Astrocyte of the cerebellum (primary cell): ENCODE measurements around the gene SLC25A36.
"Not testable (repeated sequence)": the region's sequence is repeated elsewhere in the genome, so short reads cannot be mapped to it uniquely, and the experiment has no call there.

Source experiments
- DNase-seq: peaks from one replicate; pipeline ENCODE4 v3.0.0-alpha.2; 2011; ENCODE audit warnings: low read depth
- H3K4me3 ChIP-seq: 2 replicates; pipeline ENCODE4 v1.5.1; 2011; ENCODE audit warnings: mild to moderate bottlenecking, low read depth, low read length, moderate library complexity
- CTCF ChIP-seq: IDR thresholded peaks from 2 replicates; pipeline ENCODE4 v1.5.1; 2012; ENCODE audit warnings: low read length, low read depth, moderate library complexity, mild to moderate bottlenecking; ENCODE audit errors: missing control alignments
- in situ Hi-C: cut with HindIII; loops from 2 replicates; pipeline ENCODE4 v1.10.0; 2017; ENCODE audit warnings: low sequenced_read_pairs

Gene SLC25A36

GRCh38 chr3:141009496-141009895 lies 67.9 kb downstream of the SLC25A36 start:
- TF ChIP-seq CTCF = no peak
- H3K4me3 ChIP-seq = no peak overlapping the region
- in situ Hi-C loops = no loop called here
- DNase-seq = no peak

- DNase-seq = peak; percentile 18
- no peak overlapping the region for H3K4me3 ChIP-seq
- in situ Hi-C loops = no loop called here
- peak; percentile 93 for TF ChIP-seq CTCF
Observed at GRCh38 chr3:141011232-141011996, 69.8 kb downstream of the SLC25A36 start.

GRCh38 chr3:141011997-141012262 lies 70.3 kb downstream of the SLC25A36 start:
- no peak for DNase-seq
- in situ Hi-C loops = no loop called here
- no peak for TF ChIP-seq CTCF
- no peak overlapping the region for H3K4me3 ChIP-seq

GRCh38 chr3:141012571-141012970 lies 70.9 kb downstream of the SLC25A36 start:
- TF ChIP-seq CTCF = no peak
- in situ Hi-C loops = no loop called here
- DNase-seq = no peak
- H3K4me3 ChIP-seq = no peak overlapping the region

- no peak overlapping the region for H3K4me3 ChIP-seq
- DNase-seq = no peak
- in situ Hi-C loops = loop anchor here (5.0 kb wide), 1 partner anchor 87 kb away; no protein-coding TSS in a partner anchor
- no peak for TF ChIP-seq CTCF
Observed at GRCh38 chr3:141015481-141015880, 73.8 kb downstream of the SLC25A36 start.

GRCh38 chr3:141017366-141018322 lies 76.0 kb downstream of the SLC25A36 start:
- in situ Hi-C loops = loop anchor here (5.0 kb wide), 1 partner anchor 85 kb away; no protein-coding TSS in a partner anchor
- DNase-seq, H3K4me3 ChIP-seq: not testable (repeated sequence)

- H3K4me3 ChIP-seq = no peak overlapping the region
- no peak for TF ChIP-seq CTCF
Observed at GRCh38 chr3:141019244-141019643, 77.6 kb downstream of the SLC25A36 start.

More at GRCh38 chr3:141019244-141019643, 77.6 kb downstream of the SLC25A36 start:
- no peak for DNase-seq
- in situ Hi-C loops = loop anchor here (5.0 kb wide), 1 partner anchor 83 kb away; no protein-coding TSS in a partner anchor
